Measurements from ENCODE around the gene U2AF1.
"Not testable (repeated sequence)": the region's sequence is repeated elsewhere in the genome, so short reads cannot be mapped to it uniquely, and the experiment has no call there.

The U2AF1 gene

DNA sequence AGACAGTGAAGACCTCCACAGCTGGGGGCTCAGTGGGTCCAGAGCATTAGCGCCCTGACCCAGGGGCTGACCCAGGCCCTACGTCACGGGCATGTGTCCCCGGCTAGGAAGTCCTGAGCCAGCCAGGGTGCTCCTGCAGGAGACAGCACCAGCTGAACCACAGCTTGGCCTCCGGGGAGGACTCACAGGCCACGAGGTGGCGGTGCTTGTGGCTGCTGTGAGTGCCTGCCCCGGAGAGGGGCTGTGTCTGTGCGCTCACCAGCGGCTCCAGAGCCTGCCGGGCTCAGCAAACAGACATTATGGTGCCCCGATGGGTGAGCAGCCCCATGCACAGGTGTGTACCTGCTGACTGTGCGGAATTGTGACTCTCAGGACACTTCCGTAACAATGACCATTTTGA lies 62.8 kb downstream of the U2AF1 start:
- H3K4me3 ChIP-seq (ENCODE audit: low read depth, low read length); DNase-seq (ENCODE audit: low read depth): not testable (repeated sequence)

DNA sequence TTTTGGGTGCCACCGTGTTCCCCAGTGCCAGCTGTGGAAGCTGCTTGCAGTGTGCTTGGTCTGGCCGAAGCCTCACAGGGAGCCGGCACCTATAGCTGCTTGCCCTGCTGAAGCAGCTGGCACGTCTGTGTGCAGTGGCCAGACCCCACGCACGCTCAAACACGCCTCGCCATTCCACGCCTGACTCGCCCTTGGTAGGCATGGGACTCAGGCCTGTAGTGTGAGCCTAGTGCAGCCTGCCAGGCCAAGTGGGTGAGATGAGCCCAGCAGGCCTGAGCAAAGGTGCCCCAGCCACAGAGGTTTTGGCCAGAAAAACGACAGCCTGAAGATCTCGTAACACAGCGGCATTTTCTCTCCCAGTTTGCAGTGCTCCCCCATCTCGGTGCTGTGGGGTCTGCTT lies 64.1 kb downstream of the U2AF1 start:
- H3K4me3 ChIP-seq (ENCODE audit: low read depth, low read length); DNase-seq (ENCODE audit: low read depth): not testable (repeated sequence)

Data from GM12864 (cell line).